ENCODE measurements around the gene NRP2. TPM values are rescaled to one million over a fixed set of nuclear protein-coding genes. Genes with fewer than 3 reads are reported as not detected.

NRP2 gene
- total RNA-seq, 2 donors from 2014 or later, result 2.5 to 2.6 TPM

- Mint-ChIP-seq H3K4me3 (no peak overlapping the region), H3K4me1 (ENCODE audit: low read depth) (peaks cover 8% of the 10 kb centered on the region), H3K36me3 (ENCODE audit: insufficient read depth in 2 of 2) (no peaks in the 10 kb centered on the region), H3K27me3 (ENCODE audit: low read depth) (no peaks in the 10 kb centered on the region), H3K27ac (no peak overlapping the region), H3K9me3 (no peaks in the 10 kb centered on the region)
- no peak for ATAC-seq (replicated peaks in 1 of 2)
- DNase-seq, result no peak
Measured at GRCh38 chr2:205650931-205651330, 31.4 kb upstream of the NRP2 start.

GRCh38 chr2:205651719-205652118 lies 30.6 kb upstream of the NRP2 start:
- Mint-ChIP-seq H3K9me3 (no peaks in the 10 kb centered on the region), H3K27ac (no peak overlapping the region), H3K36me3 (ENCODE audit: insufficient read depth in 2 of 2) (no peaks in the 10 kb centered on the region), H3K4me3 (no peak overlapping the region), H3K4me1 (ENCODE audit: low read depth) (peaks cover 8% of the 10 kb centered on the region), H3K27me3 (ENCODE audit: low read depth) (no peaks in the 10 kb centered on the region)
- no peak for DNase-seq
- ATAC-seq (replicated peaks in 1 of 2), result no peak

GRCh38 chr2:205654878-205655605 lies 27.3 kb upstream of the NRP2 start:
- Mint-ChIP-seq H3K27ac (no peak overlapping the region), H3K4me1 (ENCODE audit: low read depth) (peaks cover 12% of the 10 kb centered on the region), H3K36me3 (ENCODE audit: insufficient read depth in 2 of 2) (no peaks in the 10 kb centered on the region), H3K9me3 (no peaks in the 10 kb centered on the region), H3K4me3 (no peak overlapping the region), H3K27me3 (ENCODE audit: low read depth) (no peaks in the 10 kb centered on the region)
- no peak for ATAC-seq (replicated peaks in 1 of 2)
- no peak for DNase-seq

GRCh38 chr2:205655779-205656456 lies 26.4 kb upstream of the NRP2 start:
- Mint-ChIP-seq H3K9me3 (no peaks in the 10 kb centered on the region), H3K36me3 (ENCODE audit: insufficient read depth in 2 of 2) (no peaks in the 10 kb centered on the region), H3K4me1 (ENCODE audit: low read depth) (peaks cover 21% of the 10 kb centered on the region), H3K27ac (no peak overlapping the region), H3K4me3 (no peak overlapping the region), H3K27me3 (ENCODE audit: low read depth) (no peaks in the 10 kb centered on the region)
- DNase-seq, result no peak
- no peak for ATAC-seq (replicated peaks in 1 of 2)

GRCh38 chr2:205656461-205656860 lies 25.8 kb upstream of the NRP2 start:
- no peak for ATAC-seq (replicated peaks in 1 of 2)
- no peaks in the 10 kb centered on the region for H3K27me3 Mint-ChIP-seq (ENCODE audit: low read depth)
- no peak overlapping the region for H3K27ac Mint-ChIP-seq
- H3K36me3 Mint-ChIP-seq (ENCODE audit: insufficient read depth in 2 of 2), result no peaks in the 10 kb centered on the region
- no peaks in the 10 kb centered on the region for H3K9me3 Mint-ChIP-seq
- peaks cover 26% of the 10 kb centered on the region for H3K4me1 Mint-ChIP-seq (ENCODE audit: low read depth)
- H3K4me3 Mint-ChIP-seq, result no peak overlapping the region
- DNase-seq, result no peak

GRCh38 chr2:205656941-205657340 lies 25.4 kb upstream of the NRP2 start:
- ATAC-seq (replicated peaks in 1 of 2) (no peak), DNase-seq (no peak)
- no peaks in the 10 kb centered on the region for H3K9me3 Mint-ChIP-seq
- H3K4me1 Mint-ChIP-seq (ENCODE audit: low read depth), result peaks cover 29% of the 10 kb centered on the region
- no peak overlapping the region for H3K4me3 Mint-ChIP-seq
- H3K27me3 Mint-ChIP-seq (ENCODE audit: low read depth), result no peaks in the 10 kb centered on the region
- H3K36me3 Mint-ChIP-seq (ENCODE audit: insufficient read depth in 2 of 2), result no peaks in the 10 kb centered on the region
- H3K27ac Mint-ChIP-seq, result no peak overlapping the region

- Mint-ChIP-seq H3K9me3 (no peaks in the 10 kb centered on the region), H3K4me1 (ENCODE audit: low read depth) (peaks cover 34% of the 10 kb centered on the region), H3K4me3 (no peak overlapping the region), H3K27me3 (ENCODE audit: low read depth) (no peaks in the 10 kb centered on the region), H3K36me3 (ENCODE audit: insufficient read depth in 2 of 2) (no peaks in the 10 kb centered on the region), H3K27ac (no peak overlapping the region)
- ATAC-seq (replicated peaks in 1 of 2) (no peak), DNase-seq (no peak)
Measured at GRCh38 chr2:205657579-205657978, 24.7 kb upstream of the NRP2 start.

- peaks cover 36% of the 10 kb centered on the region for H3K4me1 Mint-ChIP-seq (ENCODE audit: low read depth)
- no peak overlapping the region for H3K27ac Mint-ChIP-seq
- DNase-seq (no peak), ATAC-seq (replicated peaks in 1 of 2) (peak; percentile 63 to 64)
- H3K27me3 Mint-ChIP-seq (ENCODE audit: low read depth), result no peaks in the 10 kb centered on the region
- H3K36me3 Mint-ChIP-seq (ENCODE audit: insufficient read depth in 2 of 2), result no peaks in the 10 kb centered on the region
- H3K4me3 Mint-ChIP-seq, result no peak overlapping the region
- H3K9me3 Mint-ChIP-seq, result no peaks in the 10 kb centered on the region
Measured at GRCh38 chr2:205658068-205658467, 24.2 kb upstream of the NRP2 start.

GRCh38 chr2:205658572-205658971 lies 23.7 kb upstream of the NRP2 start:
- H3K4me1 Mint-ChIP-seq (ENCODE audit: low read depth), result peaks cover 36% of the 10 kb centered on the region

GRCh38 chr2:205659922-205660321 lies 22.4 kb upstream of the NRP2 start:
- H3K9me3 Mint-ChIP-seq, result no peaks in the 10 kb centered on the region
- ATAC-seq (replicated peaks in 1 of 2), result no peak
- H3K27me3 Mint-ChIP-seq (ENCODE audit: low read depth), result no peaks in the 10 kb centered on the region
- no peak overlapping the region for H3K27ac Mint-ChIP-seq
- no peak for DNase-seq
- H3K4me3 Mint-ChIP-seq, result no peak overlapping the region
- H3K4me1 Mint-ChIP-seq (ENCODE audit: low read depth), result peaks cover 36% of the 10 kb centered on the region
- H3K36me3 Mint-ChIP-seq (ENCODE audit: insufficient read depth in 2 of 2), result no peaks in the 10 kb centered on the region

More at GRCh38 chr2:205658572-205658971, 23.7 kb upstream of the NRP2 start:
- H3K36me3 Mint-ChIP-seq (ENCODE audit: insufficient read depth in 2 of 2), result no peaks in the 10 kb centered on the region
- no peaks in the 10 kb centered on the region for H3K9me3 Mint-ChIP-seq
- H3K27me3 Mint-ChIP-seq (ENCODE audit: low read depth), result no peaks in the 10 kb centered on the region
- no peak for ATAC-seq (replicated peaks in 1 of 2)
- DNase-seq, result no peak
- no peak overlapping the region for H3K4me3 Mint-ChIP-seq
- no peak overlapping the region for H3K27ac Mint-ChIP-seq

GRCh38 chr2:205660521-205661124 lies 21.7 kb upstream of the NRP2 start:
- H3K4me1 Mint-ChIP-seq (ENCODE audit: low read depth), result peaks cover 29% of the 10 kb centered on the region
- H3K4me3 Mint-ChIP-seq, result peak overlapping the region; percentile 20 to 38
- H3K27ac Mint-ChIP-seq, result no peak overlapping the region
- H3K36me3 Mint-ChIP-seq (ENCODE audit: insufficient read depth in 2 of 2), result no peaks in the 10 kb centered on the region
- no peaks in the 10 kb centered on the region for H3K9me3 Mint-ChIP-seq
- DNase-seq, result peak; percentile 43
- peak; percentile 76 to 77 for ATAC-seq (replicated peaks in 1 of 2)
- H3K27me3 Mint-ChIP-seq (ENCODE audit: low read depth), result no peaks in the 10 kb centered on the region

- no peak overlapping the region for H3K27ac Mint-ChIP-seq
- no peak for ATAC-seq (replicated peaks in 1 of 2)
Measured at GRCh38 chr2:205661281-205661680, 21.0 kb upstream of the NRP2 start.

GRCh38 chr2:205662206-205662965 lies 19.9 kb upstream of the NRP2 start:
- Mint-ChIP-seq H3K36me3 (ENCODE audit: insufficient read depth in 2 of 2) (no peaks in the 10 kb centered on the region), H3K27ac (no peak overlapping the region), H3K4me1 (ENCODE audit: low read depth) (peaks cover 28% of the 10 kb centered on the region), H3K9me3 (peaks cover 0 to 1% of the 10 kb centered on the region in 2 donors), H3K4me3 (no peak overlapping the region), H3K27me3 (ENCODE audit: low read depth) (no peaks in the 10 kb centered on the region)
- DNase-seq (no peak), ATAC-seq (replicated peaks in 1 of 2) (no peak)

More at GRCh38 chr2:205661281-205661680, 21.0 kb upstream of the NRP2 start:
- Mint-ChIP-seq H3K27me3 (ENCODE audit: low read depth) (no peaks in the 10 kb centered on the region), H3K36me3 (ENCODE audit: insufficient read depth in 2 of 2) (no peaks in the 10 kb centered on the region), H3K4me1 (ENCODE audit: low read depth) (peaks cover 28% of the 10 kb centered on the region), H3K9me3 (no peaks in the 10 kb centered on the region), H3K4me3 (no peak overlapping the region)
- DNase-seq, result no peak

Data from activated T-cell treated with anti-CD3 and anti-CD28 coated beads, Interleukin-2, amount 50 U/mL, for 72 hours (primary cell).